Measurements from ENCODE around the gene ARPC2. TPM values are rescaled to one million over a fixed set of nuclear protein-coding genes. Genes with fewer than 3 reads are reported as not detected.

The ARPC2 gene
- total RNA-seq = 459 and 566 TPM in 2 replicates

GRCh38 chr2:218216674-218217359, at the start of gene ARPC2:
ARPC2 (plus strand) TSS chr2:218217189; CDS start chr2:218217471, 282 bp downstream.

GRCh38 chr2:218260742-218261422, 43.9 kb downstream of the ARPC2 start, which contains the start of gene GPBAR1:
GPBAR1 (plus strand) TSS chr2:218261015; CDS start chr2:218262725, 1,710 bp downstream.

GRCh38 chr2:218269900-218270720, 53.1 kb downstream of the ARPC2 start, which contains the start of the genes AAMP and PNKD:
AAMP (minus strand) TSS chr2:218270137; CDS start chr2:218270086, 51 bp downstream.
PNKD (plus strand) TSS chr2:218270519; CDS start chr2:218270536, 17 bp downstream.

GRCh38 chr2:218292048-218293014, 75.3 kb downstream of the ARPC2 start, which contains the start of gene TMBIM1:
TMBIM1 (minus strand) TSS chr2:218292503; CDS start chr2:218282141, 10,362 bp downstream.

Other genes with a start within 250 kb of the ARPC2 start
- 25.7 and 35.3 TPM in 2 replicates for gene TNS1, start 214.2 kb upstream of the ARPC2 start, total RNA-seq
- gene RUFY4, start 147.9 kb upstream of the ARPC2 start, total RNA-seq = 0.29 TPM in 1 of 2 replicates, not detected in the other
- not detected in 2 replicates for gene CXCR2, start 91.2 kb upstream of the ARPC2 start, total RNA-seq
- not detected in 2 replicates for gene CXCR1, start 50.2 kb upstream of the ARPC2 start, total RNA-seq
- 0.10 and 0.33 TPM in 2 replicates for gene GPBAR1, start 43.8 kb downstream of the ARPC2 start, total RNA-seq
- 84.7 and 87.2 TPM in 2 replicates for gene AAMP, start 52.9 kb downstream of the ARPC2 start, total RNA-seq
- gene PNKD, start 53.3 kb downstream of the ARPC2 start, total RNA-seq = 20.6 and 21.9 TPM in 2 replicates
- 132 and 142 TPM in 2 replicates for gene TMBIM1, start 75.3 kb downstream of the ARPC2 start, total RNA-seq
- gene CATIP, start 139.7 kb downstream of the ARPC2 start, total RNA-seq = not detected in 2 replicates
- gene SLC11A1, start 165.1 kb downstream of the ARPC2 start, total RNA-seq = under 0.01 and 0.10 TPM in 2 replicates
- gene CTDSP1, start 182.7 kb downstream of the ARPC2 start, total RNA-seq = 72.3 and 81.7 TPM in 2 replicates
- gene VIL1, start 201.9 kb downstream of the ARPC2 start, total RNA-seq = not detected in 2 replicates